Liver (tissue), 3 donors: ENCODE data around the gene TMEM255B.

Source experiments
- ATF3 ChIP-seq: IDR thresholded peaks from 2 replicates; pipeline ENCODE4 v1.6.1; 2016; ENCODE audit warnings: antibody characterized with exemption
- CTCF ChIP-seq: fragments of 150-350 bp; IDR thresholded peaks from 2 replicates; pipeline ENCODE4 v1.5.1; 2017; ENCODE audit warnings: improper control_type of control experiment, low read depth, low read length; ENCODE audit not compliant: missing input control
- JUND ChIP-seq, 2 donors: IDR thresholded peaks; 2 replicates each; pipeline ENCODE4 v1.6.1; 2016; ENCODE audit warnings: antibody characterized with exemption in 2 of 2
- RAD21 ChIP-seq, 2 donors: IDR thresholded peaks; 2 replicates each; pipeline ENCODE4 v1.6.1; 2016; ENCODE audit warnings: antibody characterized with exemption in 2 of 2, mild to moderate bottlenecking in 2 of 2
- YY1 ChIP-seq: IDR thresholded peaks from 2 replicates; pipeline ENCODE4 v1.6.1; 2016; ENCODE audit warnings: antibody characterized with exemption, mild to moderate bottlenecking
- donor health status: healthy.
- donor health status: healthy.

- TF ChIP-seq CTCF: no peak
- no peak for TF ChIP-seq RAD21 (IDR thresholded peaks at IDR 0.05)
- TF ChIP-seq YY1: no peak
- no peak for TF ChIP-seq ATF3
- TF ChIP-seq JUND (IDR thresholded peaks at IDR 0.05): no peak
These were observed 10.9 kb downstream of the TMEM255B start for GRCh38 chr13:113769881-113770280.
